ENCODE results near the gene GALNT9. TPM values are rescaled to one million over a fixed set of nuclear protein-coding genes. Genes with fewer than 3 reads are reported as not detected.
A peak's percentile ranks its signal among the peaks of the same experiment; 100 is the strongest.

GALNT9 gene
- total and polyA plus RNA-seq, 2 donors, result 0.91 to 1.5 TPM

- no peaks in the 10 kb centered on the region for H3K36me3 ChIP-seq (ENCODE audit: control insufficient read depth in 2 of 2, insufficient read depth in 2 of 2, low read length in 1 of 2)
- no peak overlapping the region for H3K4me3 ChIP-seq (ENCODE audit: low read length in 2 of 2)
- peaks cover 0 to 26% of the 10 kb centered on the region in 2 donors for H3K27me3 ChIP-seq (ENCODE audit: control insufficient read depth in 2 of 2, insufficient read depth in 1 of 2, low read length in 1 of 2)
- no peak for DNase-seq (ENCODE audit: low read depth in 6 of 9, low spot score in 9 of 9)
- H3K27ac ChIP-seq (ENCODE audit: low read depth in 1 of 2, low read length in 1 of 2), result no peak overlapping the region
- peaks cover 7 to 23% of the 10 kb centered on the region in 2 donors for H3K9me3 ChIP-seq (ENCODE audit: control insufficient read depth in 2 of 2, insufficient read depth in 1 of 2, low read length in 1 of 2)
- peaks cover 7 to 10% of the 10 kb centered on the region in 2 donors for H3K4me1 ChIP-seq (ENCODE audit: control insufficient read depth in 2 of 2, insufficient read depth in 2 of 2, low read length in 2 of 2)
- WGBS, result 85% methylated on average over 8 of the region's 8 CpGs
Measured at GRCh38 chr12:132194556-132194955, 134.8 kb downstream of the GALNT9 start.

- no peak for DNase-seq (ENCODE audit: low read depth in 6 of 9, low spot score in 9 of 9)
- Histone ChIP-seq H3K36me3 (ENCODE audit: control insufficient read depth in 2 of 2, insufficient read depth in 2 of 2, low read length in 1 of 2) (no peaks in the 10 kb centered on the region), H3K4me1 (ENCODE audit: control insufficient read depth in 2 of 2, insufficient read depth in 2 of 2, low read length in 2 of 2) (peaks cover 7 to 13% of the 10 kb centered on the region in 2 donors), H3K27me3 (ENCODE audit: control insufficient read depth in 2 of 2, insufficient read depth in 1 of 2, low read length in 1 of 2) (peaks cover 0 to 24% of the 10 kb centered on the region in 2 donors), H3K4me3 (ENCODE audit: low read length in 2 of 2) (no peak overlapping the region), H3K27ac (ENCODE audit: low read depth in 1 of 2, low read length in 1 of 2) (no peak overlapping the region), H3K9me3 (ENCODE audit: control insufficient read depth in 2 of 2, insufficient read depth in 1 of 2, low read length in 1 of 2) (peaks cover 7 to 23% of the 10 kb centered on the region in 2 donors)
- WGBS, result 51% methylated on average over 10 of the region's 10 CpGs
Measured at GRCh38 chr12:132194056-132194455, 135.3 kb downstream of the GALNT9 start.

- H3K27me3 ChIP-seq (ENCODE audit: control insufficient read depth in 2 of 2, insufficient read depth in 1 of 2, low read length in 1 of 2), result peaks cover 0 to 24% of the 10 kb centered on the region in 2 donors
- H3K36me3 ChIP-seq (ENCODE audit: control insufficient read depth in 2 of 2, insufficient read depth in 2 of 2, low read length in 1 of 2), result no peaks in the 10 kb centered on the region
- peaks cover 7 to 40% of the 10 kb centered on the region in 2 donors for H3K9me3 ChIP-seq (ENCODE audit: control insufficient read depth in 2 of 2, insufficient read depth in 1 of 2, low read length in 1 of 2)
- DNase-seq (ENCODE audit: low read depth in 6 of 9, low spot score in 9 of 9), result no peak
- H3K4me1 ChIP-seq (ENCODE audit: control insufficient read depth in 2 of 2, insufficient read depth in 2 of 2, low read length in 2 of 2), result peaks cover 23 to 34% of the 10 kb centered on the region in 2 donors
- no peak overlapping the region for H3K27ac ChIP-seq (ENCODE audit: low read depth in 1 of 2, low read length in 1 of 2)
- H3K4me3 ChIP-seq (ENCODE audit: low read length in 2 of 2), result no peak overlapping the region
- 72% methylated on average over 31 of the region's 31 CpGs for WGBS
Measured at GRCh38 chr12:132191715-132192553, 137.5 kb downstream of the GALNT9 start.

- no peak for DNase-seq (ENCODE audit: low read depth in 6 of 9, low spot score in 9 of 9)
- Histone ChIP-seq H3K36me3 (ENCODE audit: control insufficient read depth in 2 of 2, insufficient read depth in 2 of 2, low read length in 1 of 2) (no peaks in the 10 kb centered on the region), H3K9me3 (ENCODE audit: control insufficient read depth in 2 of 2, insufficient read depth in 1 of 2, low read length in 1 of 2) (peaks cover 7 to 50% of the 10 kb centered on the region in 2 donors), H3K4me3 (ENCODE audit: low read length in 2 of 2) (no peak overlapping the region), H3K4me1 (ENCODE audit: control insufficient read depth in 2 of 2, insufficient read depth in 2 of 2, low read length in 2 of 2) (peaks cover 31 to 44% of the 10 kb centered on the region in 2 donors), H3K27ac (ENCODE audit: low read depth in 1 of 2, low read length in 1 of 2) (no peak overlapping the region), H3K27me3 (ENCODE audit: control insufficient read depth in 2 of 2, insufficient read depth in 1 of 2, low read length in 1 of 2) (peaks cover 0 to 26% of the 10 kb centered on the region in 2 donors)
- WGBS, result 85% methylated on average over 30 of the region's 30 CpGs
Measured at GRCh38 chr12:132190834-132191500, 138.4 kb downstream of the GALNT9 start.

DNA sequence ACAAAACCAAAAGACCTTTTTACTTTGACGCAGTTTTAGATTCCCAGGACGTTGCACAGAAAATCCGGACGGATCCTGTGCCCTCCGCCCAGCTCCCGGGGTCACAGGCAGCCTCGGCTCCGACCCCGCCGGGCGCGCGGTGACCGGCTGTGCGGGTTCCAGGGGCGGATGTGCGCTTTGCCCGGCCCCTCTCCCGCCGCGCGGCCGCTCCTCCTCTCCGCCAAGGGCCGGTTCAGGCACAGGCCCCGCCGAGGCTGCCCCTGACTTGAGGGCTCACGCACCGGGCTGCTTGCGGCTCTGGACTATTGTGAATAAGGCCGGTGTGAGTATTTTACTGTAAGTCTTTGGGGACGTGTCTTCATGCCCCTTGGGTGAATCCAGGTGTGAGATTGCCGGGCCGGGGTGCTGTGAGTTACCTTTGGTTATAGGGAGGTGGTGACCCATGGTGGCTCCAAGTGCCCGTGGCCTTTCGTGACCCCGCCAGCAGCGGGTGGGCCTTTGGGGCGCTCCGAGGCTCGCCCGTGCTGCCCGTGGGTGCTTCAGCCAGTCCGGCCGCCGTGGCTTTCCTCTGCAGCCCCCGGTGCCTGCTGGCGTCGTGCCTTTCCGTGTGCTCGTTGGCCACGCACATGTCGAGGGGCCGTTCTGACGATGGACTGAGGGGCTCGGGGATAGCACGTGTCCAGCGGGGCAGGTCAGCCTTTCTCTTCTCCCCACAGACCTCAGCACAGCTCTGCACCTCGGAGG lies 139.2 kb downstream of the GALNT9 start:
- Histone ChIP-seq H3K9me3 (ENCODE audit: control insufficient read depth in 2 of 2, insufficient read depth in 1 of 2, low read length in 1 of 2) (peaks cover 7 to 57% of the 10 kb centered on the region in 2 donors), H3K27me3 (ENCODE audit: control insufficient read depth in 2 of 2, insufficient read depth in 1 of 2, low read length in 1 of 2) (peaks cover 0 to 26% of the 10 kb centered on the region in 2 donors), H3K4me1 (ENCODE audit: control insufficient read depth in 2 of 2, insufficient read depth in 2 of 2, low read length in 2 of 2) (peaks cover 36 to 51% of the 10 kb centered on the region in 2 donors), H3K36me3 (ENCODE audit: control insufficient read depth in 2 of 2, insufficient read depth in 2 of 2, low read length in 1 of 2) (no peaks in the 10 kb centered on the region), H3K4me3 (ENCODE audit: low read length in 2 of 2) (peak overlapping the region; percentile 48 to 80), H3K27ac (ENCODE audit: low read depth in 1 of 2, low read length in 1 of 2) (peak overlapping the region in 1 of 2 donors; percentile 88)
- WGBS, result 40% methylated on average over 59 of the region's 59 CpGs
- DNase-seq (ENCODE audit: low read depth in 6 of 9, low spot score in 9 of 9), result no peak

GRCh38 chr12:132189378-132190011 lies 139.9 kb downstream of the GALNT9 start:
- H3K27me3 ChIP-seq (ENCODE audit: control insufficient read depth in 2 of 2, insufficient read depth in 1 of 2, low read length in 1 of 2), result peaks cover 0 to 26% of the 10 kb centered on the region in 2 donors
- H3K9me3 ChIP-seq (ENCODE audit: control insufficient read depth in 2 of 2, insufficient read depth in 1 of 2, low read length in 1 of 2), result peaks cover 7 to 56% of the 10 kb centered on the region in 2 donors
- H3K27ac ChIP-seq (ENCODE audit: low read depth in 1 of 2, low read length in 1 of 2), result peak overlapping the region; percentile 85 to 88
- under 1% methylated on average over 69 of the region's 69 CpGs for WGBS
- no peaks in the 10 kb centered on the region for H3K36me3 ChIP-seq (ENCODE audit: control insufficient read depth in 2 of 2, insufficient read depth in 2 of 2, low read length in 1 of 2)
- H3K4me3 ChIP-seq (ENCODE audit: low read length in 2 of 2), result peak overlapping the region; percentile 74 to 80
- peaks cover 39 to 55% of the 10 kb centered on the region in 2 donors for H3K4me1 ChIP-seq (ENCODE audit: control insufficient read depth in 2 of 2, insufficient read depth in 2 of 2, low read length in 2 of 2)
- DNase-seq (ENCODE audit: low read depth in 6 of 9, low spot score in 9 of 9), result peak; percentile 55 to 96 (median 88)

- Histone ChIP-seq H3K36me3 (ENCODE audit: control insufficient read depth in 2 of 2, insufficient read depth in 2 of 2, low read length in 1 of 2) (no peaks in the 10 kb centered on the region), H3K4me1 (ENCODE audit: control insufficient read depth in 2 of 2, insufficient read depth in 2 of 2, low read length in 2 of 2) (peaks cover 39 to 55% of the 10 kb centered on the region in 2 donors), H3K4me3 (ENCODE audit: low read length in 2 of 2) (peak overlapping the region; percentile 74 to 80), H3K9me3 (ENCODE audit: control insufficient read depth in 2 of 2, insufficient read depth in 1 of 2, low read length in 1 of 2) (peaks cover 4 to 50% of the 10 kb centered on the region in 2 donors), H3K27me3 (ENCODE audit: control insufficient read depth in 2 of 2, insufficient read depth in 1 of 2, low read length in 1 of 2) (peaks cover 0 to 26% of the 10 kb centered on the region in 2 donors), H3K27ac (ENCODE audit: low read depth in 1 of 2, low read length in 1 of 2) (peak overlapping the region; percentile 85 to 88)
- DNase-seq (ENCODE audit: low read depth in 6 of 9, low spot score in 9 of 9), result peak in 3 of 9 donors; percentile 56 to 73 (median 63)
- WGBS, result 25% methylated on average over 20 of the region's 20 CpGs
Measured at GRCh38 chr12:132188916-132189325, 140.5 kb downstream of the GALNT9 start.

- 92% methylated on average over 21 of the region's 21 CpGs for WGBS
- H3K9me3 ChIP-seq (ENCODE audit: control insufficient read depth in 2 of 2, insufficient read depth in 1 of 2, low read length in 1 of 2), result peaks cover under 1 to 46% of the 10 kb centered on the region in 2 donors
- peak overlapping the region; percentile 74 to 80 for H3K4me3 ChIP-seq (ENCODE audit: low read length in 2 of 2)
- peaks cover 39 to 55% of the 10 kb centered on the region in 2 donors for H3K4me1 ChIP-seq (ENCODE audit: control insufficient read depth in 2 of 2, insufficient read depth in 2 of 2, low read length in 2 of 2)
- H3K27me3 ChIP-seq (ENCODE audit: control insufficient read depth in 2 of 2, insufficient read depth in 1 of 2, low read length in 1 of 2), result peaks cover 0 to 24% of the 10 kb centered on the region in 2 donors
- DNase-seq (ENCODE audit: low read depth in 6 of 9, low spot score in 9 of 9), result no peak
- H3K27ac ChIP-seq (ENCODE audit: low read depth in 1 of 2, low read length in 1 of 2), result no peak overlapping the region
- H3K36me3 ChIP-seq (ENCODE audit: control insufficient read depth in 2 of 2, insufficient read depth in 2 of 2, low read length in 1 of 2), result no peaks in the 10 kb centered on the region
Measured at GRCh38 chr12:132188451-132188901, 140.9 kb downstream of the GALNT9 start.
